Ramos (cell line): ENCODE data around the gene C5orf24.
"Not testable (repeated sequence)": the region's sequence is repeated elsewhere in the genome, so short reads cannot be mapped to it uniquely, and the experiment has no call there.

Experiments
- in situ Hi-C: fragments of 300-500 bp; cut with MboI; formaldehyde crosslinking; loops from one replicate; pipeline ENCODE4 v1.14.3; 2022; ENCODE audit warnings: low sequenced_read_pairs; ENCODE audit not compliant: unreplicated experiment

C5orf24 gene

DNA sequence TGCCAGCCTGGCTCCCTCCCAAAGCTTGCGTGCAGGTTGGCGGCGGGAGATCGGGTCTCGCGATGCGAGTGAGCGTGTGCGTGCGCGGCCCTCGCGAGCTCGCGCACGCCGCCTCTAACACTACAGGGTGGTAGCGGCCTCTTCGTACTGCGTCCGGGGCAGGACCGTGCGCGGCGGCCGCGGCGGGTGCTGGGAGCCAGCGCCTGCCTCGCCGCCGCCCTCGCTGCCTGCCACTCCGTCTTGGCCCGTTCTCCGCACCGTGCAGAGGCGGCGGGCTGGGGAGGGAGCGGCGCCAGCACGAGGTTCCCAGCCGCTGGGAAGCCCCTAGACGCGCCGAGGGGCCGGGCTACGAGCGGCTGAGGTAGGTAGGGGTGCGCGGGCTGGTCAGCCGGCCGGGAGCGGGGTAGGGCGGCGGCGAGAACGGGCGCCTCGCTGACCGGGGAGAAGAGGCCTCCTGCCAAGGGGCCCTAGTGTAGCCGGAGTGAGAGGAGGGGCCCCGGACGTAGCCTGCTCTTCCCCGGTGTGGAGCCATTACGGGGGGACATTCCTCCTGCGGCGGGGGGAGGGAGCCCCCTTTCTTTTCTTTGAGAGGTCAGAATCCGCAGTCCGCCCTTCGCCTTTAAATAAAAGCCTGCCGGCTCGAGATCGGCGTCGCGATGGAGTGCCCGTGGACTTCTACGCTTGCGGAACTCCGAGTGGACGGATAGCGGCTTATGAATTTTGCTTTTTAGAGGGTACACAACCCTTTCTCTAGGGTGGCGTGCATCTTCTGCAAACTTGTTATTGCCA lies at the start of gene C5orf24:
C5orf24 (plus strand) TSS at position 117 of the 789 bp plus-strand sequence. CDS start 8,933 bp downstream, outside the sequence.
- in situ Hi-C loops: no loop called here

DNA sequence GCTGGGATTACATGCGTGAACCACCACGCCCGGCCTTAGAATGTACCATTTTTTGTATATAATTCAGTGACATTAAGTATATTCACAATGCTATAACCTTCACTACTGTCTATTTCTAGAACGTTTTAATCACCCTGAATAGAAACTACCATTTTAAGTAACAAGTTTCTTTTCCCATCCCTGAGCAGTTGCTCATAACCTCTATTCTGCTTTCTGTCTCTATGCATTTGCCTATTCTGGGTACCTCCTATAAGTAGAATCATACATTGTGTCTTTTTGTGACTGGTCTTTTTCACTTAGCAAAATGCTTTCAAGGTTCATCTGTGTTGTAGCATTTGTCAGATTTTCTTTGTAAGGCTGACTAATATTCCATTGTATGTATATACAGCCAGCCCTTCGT lies 47.3 kb upstream of the C5orf24 start:
- in situ Hi-C loops: no loop called here

- in situ Hi-C loops: no loop called here
These were observed 41.9 kb upstream of the C5orf24 start for GRCh38 chr5:134803821-134804220.

DNA sequence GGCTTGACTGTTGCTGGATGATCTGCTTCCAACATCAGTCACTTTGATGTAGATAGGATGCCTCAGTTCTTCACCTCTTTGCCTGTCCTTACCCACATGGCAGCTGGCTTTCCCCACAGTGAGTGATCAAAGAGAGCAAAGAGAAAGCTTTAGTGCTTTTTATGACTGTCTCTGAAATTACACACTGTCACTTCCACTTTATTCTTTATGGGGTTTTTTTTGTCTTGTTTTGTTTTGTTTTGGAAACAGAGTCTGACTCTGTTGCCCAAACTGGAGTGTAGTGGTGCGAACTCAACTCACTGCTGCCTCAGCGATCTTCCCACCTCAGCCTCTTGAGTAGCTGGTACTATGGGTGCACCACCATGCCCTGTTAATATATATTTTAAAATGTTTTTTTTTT lies 32.4 kb upstream of the C5orf24 start:
- in situ Hi-C loops: no loop called here

DNA sequence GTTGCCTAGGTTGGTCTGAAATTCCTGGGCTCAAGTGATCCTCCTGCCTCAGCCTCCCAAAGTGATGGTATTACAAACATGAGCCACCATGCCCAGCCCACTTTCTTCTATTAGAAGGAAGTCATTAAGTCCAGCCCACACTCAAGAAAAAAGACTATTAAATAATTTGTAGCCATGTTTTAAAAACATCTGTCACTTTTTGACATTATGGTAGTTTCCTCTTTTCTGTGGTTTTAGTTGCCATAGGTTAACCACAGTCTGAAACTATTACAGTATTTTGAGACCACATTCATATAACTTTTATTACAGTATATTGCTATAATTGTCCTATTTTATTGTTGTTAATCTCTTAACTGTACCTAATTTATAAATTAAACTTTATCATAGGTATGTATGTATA lies 31.9 kb upstream of the C5orf24 start:
- in situ Hi-C loops: no loop called here

GRCh38 chr5:134817006-134817405 lies 28.8 kb upstream of the C5orf24 start:
- in situ Hi-C loops: no loop called here

- in situ Hi-C loops: no loop called here
These were observed 27.0 kb upstream of the C5orf24 start for GRCh38 chr5:134818776-134819175.

DNA sequence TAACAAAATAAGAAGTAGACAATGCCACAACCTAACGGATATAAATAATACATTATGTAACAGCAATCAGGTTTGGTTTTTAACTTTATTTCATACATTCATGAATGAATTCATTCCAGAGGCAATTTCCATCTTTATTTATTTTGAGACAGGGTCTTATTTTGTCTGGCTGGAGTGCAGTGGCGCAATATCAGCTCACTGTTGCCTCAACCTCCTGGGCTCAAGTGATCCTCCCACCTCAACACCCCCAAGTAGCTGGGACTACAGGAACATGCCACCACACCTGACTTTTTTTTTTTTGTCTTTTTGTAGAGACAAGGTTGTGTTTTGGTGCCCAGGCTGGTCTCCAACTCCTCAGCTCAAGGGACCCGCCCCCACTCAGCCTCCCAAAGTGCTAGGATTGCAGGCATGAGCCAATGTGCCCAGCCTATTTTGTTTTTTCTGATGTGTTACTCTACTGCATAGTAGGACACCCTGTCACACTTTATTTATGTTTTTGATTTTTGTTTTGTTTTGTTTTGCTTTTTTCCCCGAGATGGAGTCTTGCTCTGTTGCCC lies 26.3 kb upstream of the C5orf24 start:
- in situ Hi-C loops: no loop called here

GRCh38 chr5:134821841-134822240 lies 23.9 kb upstream of the C5orf24 start:
- in situ Hi-C loops: no loop called here

- in situ Hi-C loops: no loop called here
These were observed 21.1 kb upstream of the C5orf24 start for GRCh38 chr5:134824681-134825080.

DNA sequence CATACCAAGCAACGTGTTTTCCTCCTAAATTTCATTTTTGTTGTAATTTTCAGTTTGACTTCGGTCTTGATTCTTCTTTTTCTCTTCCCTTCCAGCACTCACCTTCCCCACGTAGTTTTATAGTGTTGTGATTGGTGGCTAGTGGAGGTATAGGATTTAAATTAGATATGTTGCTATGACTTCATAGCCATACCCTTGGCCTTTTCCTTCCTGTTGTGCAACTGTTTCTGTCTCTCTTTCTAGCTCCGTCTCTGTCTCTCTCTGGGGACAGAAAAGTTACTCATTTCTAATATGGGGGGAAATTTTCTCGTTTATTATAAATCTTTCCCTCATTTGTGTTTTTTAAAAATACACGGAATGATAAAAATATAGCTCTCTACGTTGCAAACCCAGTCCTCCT lies 20.6 kb upstream of the C5orf24 start:
- in situ Hi-C loops: no loop called here

DNA sequence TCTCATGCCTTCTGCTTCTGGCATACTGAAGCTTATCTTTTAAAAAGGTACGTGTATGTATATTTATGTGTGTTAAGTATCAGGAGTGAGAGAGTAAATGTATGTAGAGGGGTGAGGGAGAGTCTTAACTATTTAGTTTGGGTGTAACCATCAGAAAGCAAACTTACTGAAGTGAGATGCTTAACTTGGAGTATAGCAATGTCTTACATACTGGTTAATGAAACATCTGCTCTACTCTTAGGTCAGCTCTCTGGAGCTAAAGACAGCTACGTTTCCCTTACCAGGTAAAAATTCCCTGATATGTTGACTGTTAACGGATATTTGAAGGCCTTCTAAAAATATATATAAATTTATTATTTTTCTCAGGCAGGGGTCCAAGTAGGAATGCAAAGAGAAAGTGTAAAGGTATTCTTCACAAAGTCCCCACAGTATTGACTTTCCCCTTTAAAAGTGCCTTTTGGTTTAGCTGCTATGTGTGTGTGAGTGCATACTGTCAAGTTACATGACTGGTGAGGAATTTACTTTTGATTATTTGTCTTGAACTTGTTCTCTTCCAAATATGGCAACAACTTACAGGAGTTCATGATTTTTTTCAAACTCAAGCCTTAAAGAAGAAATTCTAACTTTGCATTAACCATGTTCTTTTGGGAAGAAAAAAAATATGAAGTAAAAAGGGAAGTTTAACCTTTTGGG lies 12.3 kb upstream of the C5orf24 start:
- in situ Hi-C loops: no loop called here

DNA sequence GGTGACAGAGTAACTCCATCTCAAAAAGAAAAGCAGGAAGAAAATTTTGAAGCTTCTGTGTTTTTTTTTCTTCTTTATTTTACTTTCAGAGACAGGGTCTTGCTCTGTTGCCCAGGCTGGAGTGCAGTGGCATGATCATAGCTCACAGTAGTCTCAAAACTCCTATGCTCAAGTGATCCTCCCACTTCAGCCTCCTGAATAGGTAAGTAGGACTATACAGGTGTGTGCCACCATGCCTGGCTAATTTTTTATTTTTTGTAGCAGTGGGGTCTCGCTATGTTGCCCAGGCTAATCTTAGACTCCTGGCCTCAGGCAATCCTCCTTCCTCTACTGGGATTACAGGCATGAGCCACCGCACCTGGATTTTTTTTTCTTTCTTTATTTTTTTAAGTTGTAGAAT lies 10.1 kb upstream of the C5orf24 start:
- in situ Hi-C loops: no loop called here

DNA sequence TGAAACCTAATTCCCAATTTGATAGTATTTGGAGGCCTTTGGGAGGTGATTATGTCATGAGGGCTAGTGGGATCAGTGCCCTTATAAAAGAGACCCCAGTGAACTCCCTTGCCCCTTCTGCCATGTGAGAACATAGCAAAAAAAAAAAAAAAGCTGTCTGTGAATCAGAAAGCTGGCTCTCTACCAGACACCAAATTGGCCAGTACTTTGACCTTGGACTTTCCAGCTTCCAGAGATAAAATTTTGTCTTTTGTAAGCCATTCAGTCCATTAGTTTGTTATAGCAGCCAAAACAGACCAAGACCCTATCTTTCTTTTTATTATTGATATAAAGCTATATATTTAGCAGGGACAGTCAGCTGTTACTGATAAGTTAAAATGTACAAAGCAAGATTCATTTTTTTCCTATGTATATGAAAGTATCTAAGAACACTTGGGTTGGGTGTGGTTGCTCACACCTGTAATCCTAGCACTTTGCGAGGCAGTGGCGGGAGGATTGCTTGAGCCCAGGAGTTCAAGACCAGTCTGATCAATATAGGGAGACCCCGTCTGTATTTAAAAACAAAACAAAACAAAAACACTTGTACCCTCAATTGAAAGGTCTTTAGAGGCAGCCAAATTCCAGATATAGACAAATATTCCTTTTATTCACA lies 8.1 kb upstream of the C5orf24 start:
- in situ Hi-C loops: no loop called here

- in situ Hi-C loops: not testable (repeated sequence)
These were observed 7.4 kb upstream of the C5orf24 start for GRCh38 chr5:134838361-134838760.

DNA sequence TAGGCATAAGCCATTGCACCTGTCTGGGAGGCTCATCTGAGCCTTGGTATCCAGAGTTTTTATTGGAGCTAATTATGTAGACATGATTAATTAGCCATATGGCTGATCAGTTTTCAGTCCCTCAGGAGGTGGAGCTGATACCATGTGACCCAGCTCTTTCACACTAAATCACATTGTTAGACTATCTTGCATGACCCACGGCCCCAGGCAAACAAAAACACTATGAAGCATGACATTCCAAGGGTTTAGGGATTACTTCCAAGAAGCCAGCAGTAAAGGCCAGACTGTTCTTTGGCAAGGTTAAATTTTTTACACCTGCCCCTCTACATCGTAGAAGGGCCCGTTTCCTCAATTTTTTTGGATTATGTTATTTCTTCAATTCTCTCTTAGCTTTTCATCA lies 5.0 kb upstream of the C5orf24 start:
- in situ Hi-C loops: no loop called here

DNA sequence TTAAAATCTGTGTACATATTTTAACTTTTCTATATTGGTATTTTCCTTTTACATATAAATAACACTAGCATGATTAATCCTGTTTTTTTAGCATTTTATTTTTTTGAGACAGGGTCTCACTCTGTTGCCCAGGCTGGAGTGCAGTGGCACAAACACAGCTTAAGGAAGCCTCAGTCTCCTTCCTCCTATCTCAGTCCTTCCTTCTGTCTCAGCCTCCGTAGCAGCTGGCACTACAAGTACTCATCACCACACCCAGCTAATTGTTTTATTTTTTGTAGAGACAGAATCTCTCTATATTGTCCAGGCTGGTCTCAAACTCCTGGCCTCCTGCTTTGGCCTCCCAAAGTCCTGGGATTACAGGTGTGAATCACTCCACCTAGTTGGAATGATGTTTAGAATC lies 1.5 kb upstream of the C5orf24 start:
- in situ Hi-C loops: no loop called here

- in situ Hi-C loops: no loop called here
These were observed 375 bp upstream of the C5orf24 start for GRCh38 chr5:134845335-134845851.

GRCh38 chr5:134846641-134846960 lies 833 bp downstream of the C5orf24 start:
- in situ Hi-C loops: no loop called here

GRCh38 chr5:134849434-134849933 lies 3.7 kb downstream of the C5orf24 start:
- in situ Hi-C loops: not testable (repeated sequence)
